Activated T-cell treated with anti-CD3 and anti-CD28 coated beads, Interleukin-2, amount 50 U/mL, for 1 hour (primary cell): Measurements from ENCODE around the gene SULT1C3.
"Not testable (repeated sequence)": the region's sequence is repeated elsewhere in the genome, so short reads cannot be mapped to it uniquely, and the experiment has no call there.

Source experiments
- DNase-seq: peaks from one replicate; pipeline ENCODE4 v3.0.0-alpha.2; 2020

The SULT1C3 gene

DNA sequence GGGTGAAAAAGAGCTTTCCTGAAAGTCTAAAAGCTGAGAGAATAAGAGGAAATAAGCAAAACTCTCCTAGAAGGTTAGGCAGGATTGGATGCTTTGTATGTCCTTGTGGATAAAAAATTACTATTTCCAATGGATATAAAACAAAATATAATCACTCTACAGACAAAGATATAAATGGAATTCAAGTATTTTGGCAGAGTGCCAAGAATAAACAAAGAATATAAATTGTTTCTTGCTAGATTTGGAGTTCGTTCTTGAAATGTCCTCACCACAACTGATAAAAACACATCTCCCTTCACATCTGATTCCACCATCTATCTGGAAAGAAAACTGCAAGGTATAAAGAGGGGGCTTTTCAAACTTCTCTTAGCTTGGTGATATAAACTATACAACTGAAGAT lies 13.3 kb downstream of the SULT1C3 start:
- DNase-seq: no peak

DNA sequence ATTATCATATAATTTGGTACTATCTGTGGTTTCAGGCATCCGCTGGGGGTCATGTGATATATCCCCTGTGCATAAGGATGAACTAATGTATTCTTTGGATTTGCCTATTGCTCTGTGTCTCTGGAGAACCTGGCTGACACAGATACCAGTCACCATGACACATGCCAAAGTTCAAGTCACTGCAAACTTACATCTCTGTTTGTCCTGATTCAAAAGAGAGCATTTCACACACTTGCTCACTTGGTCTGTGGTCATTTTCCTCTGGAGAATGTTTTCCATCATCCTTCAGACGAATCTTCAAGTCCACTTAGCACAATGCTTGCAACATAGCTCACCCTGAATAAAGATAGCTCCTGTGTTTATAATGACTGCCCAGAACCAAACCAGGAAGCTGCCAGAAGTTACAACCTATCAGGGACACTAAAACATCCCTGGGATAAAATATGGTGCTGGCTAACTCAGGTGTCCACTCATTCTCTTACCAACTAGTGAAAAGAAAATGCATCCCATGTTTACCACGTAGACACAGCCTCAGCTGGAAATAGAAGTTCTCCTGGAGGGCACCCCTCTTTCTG lies 18.1 kb downstream of the SULT1C3 start:
- DNase-seq: no peak

DNA sequence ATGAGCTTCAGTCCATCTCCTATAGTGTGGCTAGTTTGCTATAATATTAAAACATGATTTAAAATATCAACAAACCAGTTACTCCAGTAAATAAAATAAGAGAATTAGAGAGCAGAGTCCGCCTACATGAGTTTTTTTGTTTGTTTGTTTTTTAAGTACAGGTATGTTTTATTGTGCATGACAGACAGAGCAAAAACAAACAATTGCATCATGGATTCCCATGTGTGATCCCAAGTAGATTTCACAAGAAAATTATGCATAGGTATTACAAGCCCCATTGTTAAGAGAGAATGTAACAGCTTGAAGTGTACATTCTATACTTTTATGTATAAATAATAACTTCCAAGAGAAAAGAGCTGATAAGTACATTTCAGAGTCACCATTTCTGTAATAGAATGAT lies 21.0 kb downstream of the SULT1C3 start:
- DNase-seq: no peak

DNA sequence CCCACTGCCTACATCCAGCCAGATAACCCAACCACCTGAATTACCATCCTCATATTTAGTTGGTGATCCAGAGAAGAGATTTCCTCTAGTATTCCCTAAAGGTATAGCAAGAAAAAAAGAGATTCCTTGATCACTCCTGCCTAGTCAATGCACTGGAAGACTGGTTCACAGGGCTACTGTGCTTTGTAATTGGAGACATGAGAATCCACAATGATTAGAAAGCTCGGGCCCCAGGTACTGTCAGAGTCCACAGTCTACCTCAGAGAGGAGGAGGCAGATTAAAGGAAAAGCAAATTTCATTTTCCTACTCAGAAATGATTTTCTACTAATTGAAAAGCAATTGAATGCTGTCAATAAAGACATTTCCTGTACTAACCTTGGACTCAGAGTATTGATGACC lies 22.3 kb downstream of the SULT1C3 start:
- DNase-seq: no peak

DNA sequence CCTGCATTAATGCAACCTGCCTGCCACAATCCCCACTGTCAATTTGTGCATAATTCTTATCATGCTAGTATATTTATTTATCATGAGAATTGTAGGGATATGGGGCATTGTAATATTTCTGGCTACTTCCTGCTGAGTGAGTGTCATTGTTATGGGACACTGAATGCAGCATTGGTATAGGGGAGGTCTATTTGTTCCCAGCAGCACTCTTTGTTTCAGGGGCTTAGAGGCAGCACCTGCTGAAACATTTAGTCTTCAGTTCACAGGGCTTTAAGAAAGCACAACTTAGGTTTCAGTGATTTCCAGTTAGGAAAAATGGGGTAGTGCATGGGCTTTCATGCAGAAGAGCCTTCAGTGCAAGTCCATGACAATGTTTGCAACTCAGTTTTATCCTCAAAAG lies 23.6 kb downstream of the SULT1C3 start:
- no peak for DNase-seq

DNA sequence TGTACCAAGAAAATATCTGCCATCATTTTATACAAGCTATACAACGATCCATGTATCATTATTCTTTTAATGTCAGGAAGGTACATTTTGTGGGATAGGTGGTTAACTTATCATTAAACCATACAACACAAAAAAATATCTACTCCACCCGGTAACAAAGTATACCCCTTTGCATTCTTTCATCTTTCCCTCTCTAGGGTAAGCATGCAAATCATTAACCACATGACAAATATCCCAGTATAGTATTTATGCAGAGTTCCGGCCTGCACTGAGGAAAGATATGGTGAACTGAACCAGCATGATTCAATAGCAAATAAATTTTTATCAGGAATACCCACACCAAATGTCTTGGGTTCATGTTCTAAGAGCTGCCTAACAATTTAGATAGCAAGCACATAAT lies 26.4 kb downstream of the SULT1C3 start:
- no peak for DNase-seq

DNA sequence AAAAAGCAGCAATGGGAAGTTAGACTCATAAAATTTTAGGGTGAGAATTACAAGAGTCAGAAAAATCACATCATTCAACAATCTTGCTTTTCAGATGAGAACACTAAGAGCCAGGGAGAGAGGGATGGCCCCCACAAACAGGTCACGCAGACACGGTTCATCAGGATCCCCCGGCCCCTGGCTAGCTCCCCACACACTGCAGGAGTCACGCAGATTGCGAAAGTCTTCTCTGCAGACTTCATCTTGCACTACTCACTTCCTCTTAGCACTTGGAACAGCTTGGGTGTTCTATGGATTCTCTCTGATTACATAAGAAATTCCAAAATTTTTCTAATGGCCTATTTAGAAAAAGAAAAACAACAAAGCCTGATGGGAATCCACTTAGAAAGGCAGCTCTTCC lies 27.3 kb downstream of the SULT1C3 start:
- DNase-seq: no peak

DNA sequence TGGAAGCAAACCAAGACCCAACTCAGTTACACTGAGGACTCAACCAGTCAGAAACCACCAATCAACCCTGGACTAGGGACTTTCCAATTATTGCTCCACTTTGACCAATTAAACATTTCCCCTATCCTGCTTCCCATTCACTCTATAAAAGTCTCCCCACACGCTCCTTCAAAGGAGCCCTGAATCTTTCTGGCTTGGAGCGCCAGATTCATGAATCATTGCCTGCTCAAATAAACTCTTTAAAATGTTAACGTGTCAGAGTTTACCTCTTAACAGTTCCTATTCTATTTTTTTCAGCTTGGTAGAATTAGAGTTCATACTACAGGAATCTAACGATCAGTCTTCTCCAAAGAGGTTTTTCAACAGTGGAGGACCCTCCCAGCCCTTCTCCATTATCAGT lies 28.2 kb downstream of the SULT1C3 start:
- DNase-seq: no peak

DNA sequence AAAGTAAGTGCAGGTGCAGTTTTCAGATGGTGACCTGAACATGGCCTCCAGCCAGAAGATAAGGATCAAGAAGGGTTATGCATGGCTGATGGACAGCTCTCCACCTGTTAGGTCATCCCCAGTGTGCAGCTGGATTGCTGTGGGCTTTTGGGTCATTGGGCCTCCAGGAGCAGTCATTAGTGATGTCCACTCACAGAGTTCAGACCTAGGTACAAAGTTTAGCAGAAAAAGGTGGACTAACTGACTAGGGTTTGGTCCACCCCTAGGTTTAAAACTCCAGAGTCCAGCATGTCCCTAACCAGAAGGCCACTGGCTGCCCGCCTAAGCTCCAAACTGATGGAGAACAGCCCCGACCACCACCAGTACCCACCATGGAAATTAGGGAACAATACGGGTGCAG lies 30.6 kb downstream of the SULT1C3 start:
- DNase-seq: no peak

DNA sequence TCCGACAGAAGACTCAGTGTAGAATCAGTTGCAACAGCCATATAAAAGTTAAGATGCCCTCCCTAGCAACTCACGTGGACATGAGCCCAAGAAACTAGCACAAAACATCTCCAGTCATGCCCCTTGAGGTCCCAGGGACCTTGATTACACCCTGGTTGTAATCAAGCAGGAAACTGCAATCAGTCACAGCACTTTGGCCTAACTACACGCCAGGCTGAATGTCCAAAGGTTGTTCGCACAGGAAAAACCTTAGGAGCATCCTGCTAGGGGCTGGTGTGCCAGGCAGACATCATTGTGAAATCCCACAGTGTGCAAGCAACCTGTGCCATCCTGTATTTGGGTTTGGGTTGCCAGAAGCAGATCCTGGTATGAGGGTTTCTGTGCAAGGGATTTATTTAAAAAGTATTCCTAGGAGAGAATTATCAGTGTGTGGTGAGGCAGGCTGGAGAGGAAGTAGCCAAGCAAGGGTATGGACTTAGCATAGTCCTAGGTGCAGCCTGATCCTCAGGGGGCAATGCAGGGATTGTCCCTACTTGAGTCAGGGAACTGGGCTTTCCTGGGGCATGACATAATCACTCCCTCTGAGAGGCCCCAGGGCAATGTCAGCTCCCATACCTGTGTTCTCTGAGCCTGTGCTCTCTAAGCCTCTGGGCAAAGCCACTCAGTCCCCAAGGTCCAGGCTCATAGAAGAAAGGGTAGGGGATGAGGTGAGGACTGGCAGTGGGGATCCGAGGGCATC lies 31.2 kb downstream of the SULT1C3 start:
- no peak for DNase-seq

DNA sequence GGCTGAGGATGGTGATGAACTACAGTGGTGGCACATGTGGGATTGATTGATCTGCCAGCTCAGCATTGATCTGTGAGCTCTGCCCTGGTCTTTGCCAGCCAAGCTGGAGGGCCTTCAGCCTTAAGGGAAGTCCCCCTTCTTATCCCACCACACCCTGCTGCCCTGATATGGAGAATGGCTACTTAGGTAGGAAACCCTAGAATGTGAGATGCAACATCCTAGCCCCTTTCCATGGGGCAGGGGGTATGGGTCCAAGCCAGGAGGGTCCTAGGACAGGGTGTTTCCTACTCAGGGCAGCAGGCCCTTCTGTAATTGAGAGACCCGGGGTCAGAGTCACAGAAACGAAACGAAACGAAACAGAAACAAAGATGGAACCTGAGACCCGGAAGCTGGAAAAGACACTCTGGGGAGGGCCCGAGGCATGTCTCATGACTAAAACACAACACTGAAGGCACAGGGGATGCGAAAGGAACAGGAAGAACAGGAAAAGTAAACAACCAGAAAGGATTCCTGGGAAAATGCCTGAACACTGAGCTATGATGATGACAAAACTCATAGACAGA lies 32.0 kb downstream of the SULT1C3 start:
- no peak for DNase-seq

DNA sequence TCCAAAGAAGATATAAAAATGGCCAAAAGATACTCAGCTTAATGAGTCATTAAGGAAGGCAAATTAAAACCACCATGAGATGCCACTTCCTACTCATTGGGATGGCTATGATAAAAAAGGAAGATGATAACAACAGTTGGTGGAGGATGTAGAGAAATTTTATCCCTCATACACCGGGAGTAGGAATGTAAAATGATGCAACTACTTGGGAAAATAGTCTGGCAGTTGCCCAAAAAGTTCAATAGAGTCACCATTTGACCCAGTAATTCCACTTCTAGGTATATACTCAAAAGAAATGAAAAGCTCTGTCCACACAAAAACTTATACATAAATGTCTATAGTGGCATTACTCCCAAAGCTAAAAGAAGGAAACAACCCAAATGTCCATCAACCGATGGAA lies 38.9 kb downstream of the SULT1C3 start:
- DNase-seq: no peak

DNA sequence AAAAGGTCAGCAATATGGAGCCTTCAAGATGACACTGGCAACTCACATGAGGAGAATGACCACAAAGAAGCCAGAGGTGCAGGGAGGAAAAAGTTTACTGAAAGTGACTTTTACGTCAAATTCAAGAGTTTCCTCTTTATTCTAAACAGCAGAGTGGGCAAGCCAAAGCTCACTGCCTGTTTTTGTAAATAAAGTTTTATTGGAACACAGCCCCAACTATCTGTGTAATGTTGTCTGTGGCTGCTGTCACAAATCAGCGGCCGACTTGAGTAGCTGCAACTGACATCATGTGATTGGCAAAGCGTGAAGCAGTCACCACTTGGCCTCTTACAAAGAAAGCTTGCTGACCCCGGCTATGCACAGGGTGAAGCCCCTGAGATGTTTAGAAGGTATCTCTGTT lies 39.7 kb downstream of the SULT1C3 start:
- DNase-seq: no peak

DNA sequence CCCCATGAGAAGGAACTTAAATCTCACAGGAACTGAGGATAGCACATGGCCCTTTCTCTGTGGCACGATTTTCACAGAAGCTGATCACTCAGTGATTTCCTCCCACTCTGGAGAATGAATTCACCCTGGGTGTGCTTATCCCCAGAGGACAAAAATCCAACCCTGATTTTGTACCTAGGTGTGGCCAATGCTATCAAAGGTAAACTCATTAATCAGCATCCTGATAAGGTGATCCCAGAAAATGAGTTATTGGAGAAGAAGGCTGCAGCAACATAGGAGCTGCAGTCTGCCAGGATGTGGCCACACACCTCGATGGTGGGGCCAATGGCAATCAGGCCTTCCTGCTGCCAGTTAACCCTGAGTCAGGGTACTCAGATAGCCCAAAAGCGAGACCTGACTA lies 40.7 kb downstream of the SULT1C3 start:
- DNase-seq: no peak

DNA sequence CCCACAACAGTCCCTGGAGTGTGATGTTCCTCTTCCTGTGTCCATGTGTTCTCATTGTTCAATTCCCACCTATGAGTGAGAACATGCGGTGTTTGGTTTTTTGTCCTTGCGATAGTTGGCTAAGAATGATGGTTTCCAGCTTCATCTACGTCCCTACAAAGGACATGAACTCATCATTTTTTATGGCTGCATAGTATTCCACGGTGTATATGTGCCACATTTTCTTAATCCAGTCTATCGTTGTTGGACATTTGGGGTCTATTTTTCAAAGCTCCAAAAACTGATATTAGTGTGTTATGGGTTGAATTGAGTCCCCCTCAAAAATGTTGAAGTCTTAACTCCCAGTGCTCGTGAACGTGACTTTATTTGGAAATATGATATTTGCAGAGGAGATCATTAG lies 44.8 kb downstream of the SULT1C3 start:
- not testable (repeated sequence) for DNase-seq

DNA sequence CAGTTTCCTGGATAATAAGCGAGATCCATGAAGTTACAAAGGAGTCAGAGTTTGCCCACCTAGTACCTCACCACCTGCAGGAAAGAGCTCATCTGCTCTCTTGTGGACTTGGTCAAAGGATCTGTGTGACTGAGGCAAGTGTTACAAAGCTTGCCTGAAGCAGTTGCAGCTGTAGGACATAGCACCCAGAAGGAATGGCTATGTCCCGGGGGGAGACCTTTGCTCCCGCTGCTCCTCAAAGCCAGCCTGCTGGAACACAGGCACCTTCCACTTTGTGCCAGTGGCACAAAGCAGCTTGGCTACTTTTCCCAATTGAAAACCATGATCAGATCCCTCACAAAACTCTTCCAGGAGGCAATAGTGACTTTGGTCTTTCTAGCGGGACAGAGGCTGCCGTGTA lies 45.8 kb downstream of the SULT1C3 start:
- no peak for DNase-seq

DNA sequence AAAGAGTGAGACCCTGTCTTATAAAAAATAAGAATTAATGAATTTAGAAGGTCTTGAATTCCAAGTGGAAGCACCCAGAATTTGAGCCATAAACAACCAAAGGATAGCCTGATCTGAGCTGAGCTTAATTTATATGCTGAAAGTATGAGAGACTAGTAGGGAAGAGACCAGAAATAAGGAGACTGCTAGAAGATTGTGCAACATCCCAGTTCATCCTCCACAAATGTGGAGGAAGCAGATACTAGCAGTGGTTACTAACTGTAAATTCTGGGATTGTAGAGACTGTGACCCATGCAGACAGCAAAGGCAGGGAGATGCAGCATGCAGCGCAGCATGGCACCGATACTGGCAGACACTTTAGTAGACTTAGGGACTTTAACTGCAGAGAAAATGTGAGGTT lies 47.4 kb downstream of the SULT1C3 start:
- no peak for DNase-seq

DNA sequence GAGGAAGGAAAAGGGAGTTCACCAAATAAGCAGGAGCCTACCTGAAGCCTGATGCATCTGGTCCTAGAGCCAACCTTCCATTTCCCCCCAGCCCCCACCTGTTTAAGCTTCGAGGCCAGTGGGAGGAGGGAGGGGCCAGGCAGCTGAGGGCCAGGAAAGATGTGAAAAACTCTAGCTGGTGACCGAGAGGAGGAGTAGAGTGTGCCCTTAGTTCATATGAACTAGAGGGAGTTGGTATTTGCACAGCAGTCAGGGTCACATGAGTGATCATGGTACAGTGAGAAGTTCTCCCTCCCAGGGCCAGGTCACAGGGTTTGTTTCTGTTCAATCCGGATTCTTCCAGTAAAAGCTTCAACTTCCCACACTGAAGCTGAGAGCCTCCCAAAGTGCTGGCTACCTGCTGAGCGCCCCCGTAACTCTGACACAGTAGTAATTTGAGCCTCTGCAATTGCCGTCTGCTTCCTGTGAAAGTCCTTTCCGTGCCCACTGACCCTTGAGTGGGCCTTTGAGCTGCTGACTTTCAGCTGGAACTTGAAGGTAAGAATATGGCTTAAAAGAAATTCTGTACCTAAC lies 48.9 kb downstream of the SULT1C3 start, which contains the start of gene SULT1C2:
Gene SULT1C2, plus strand, starts transcription at position 362 of the 573 bp plus-strand sequence. CDS start 4,773 bp downstream, outside the sequence.
- DNase-seq: no peak

DNA sequence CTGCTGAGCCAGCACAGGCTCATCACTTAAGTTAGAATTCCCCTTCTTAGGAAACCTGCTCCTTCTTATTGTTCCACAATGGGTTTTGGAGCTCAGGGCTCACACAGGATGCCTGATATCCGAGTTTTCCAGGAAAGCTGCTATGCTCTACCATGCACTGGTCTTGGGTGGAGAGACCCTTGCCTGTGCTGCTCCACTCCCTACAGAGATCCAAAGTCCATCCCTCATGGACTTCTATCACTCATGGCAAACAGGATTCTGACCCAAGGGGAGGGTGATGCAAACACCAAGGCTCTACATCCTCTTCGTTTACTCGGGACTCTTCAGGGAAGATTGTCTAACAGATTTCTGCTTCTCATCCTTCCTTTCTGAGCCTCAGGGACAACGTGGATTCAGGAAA lies 54.1 kb downstream of the SULT1C3 start:
- DNase-seq: no peak

DNA sequence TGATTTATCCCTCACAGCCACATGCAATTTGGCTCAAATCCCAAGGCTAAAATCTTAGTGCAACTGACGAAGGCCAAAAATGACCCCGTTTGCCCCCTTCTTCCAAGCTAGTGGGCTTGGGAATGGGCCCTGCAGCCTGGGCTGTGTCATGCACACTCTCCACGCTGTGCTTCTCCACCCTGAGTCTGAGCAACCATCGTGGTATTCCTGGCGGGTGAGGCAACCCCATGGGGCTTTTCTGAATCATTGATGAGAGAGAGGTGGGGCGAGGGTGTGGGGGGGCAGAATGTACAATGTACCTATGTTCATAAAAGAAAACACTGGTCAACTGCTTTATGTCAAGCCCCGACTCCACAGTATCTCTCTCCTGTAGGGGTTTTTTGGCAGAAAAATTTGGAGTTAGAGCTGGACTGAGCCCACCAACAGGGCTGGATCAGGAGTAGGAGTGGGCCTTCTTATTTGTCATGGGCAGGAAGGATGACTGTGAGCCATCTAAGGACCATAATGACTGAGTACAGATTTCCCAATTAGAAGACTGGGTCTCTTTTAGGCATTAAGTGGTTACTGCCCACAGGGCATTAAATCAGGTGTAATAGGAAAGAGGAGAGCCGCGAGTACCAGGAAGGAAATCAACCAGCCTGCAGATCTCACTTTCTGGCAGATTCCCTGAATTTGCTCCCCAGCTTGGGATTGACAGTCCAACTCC lies 57.8 kb downstream of the SULT1C3 start:
- no peak for DNase-seq

DNA sequence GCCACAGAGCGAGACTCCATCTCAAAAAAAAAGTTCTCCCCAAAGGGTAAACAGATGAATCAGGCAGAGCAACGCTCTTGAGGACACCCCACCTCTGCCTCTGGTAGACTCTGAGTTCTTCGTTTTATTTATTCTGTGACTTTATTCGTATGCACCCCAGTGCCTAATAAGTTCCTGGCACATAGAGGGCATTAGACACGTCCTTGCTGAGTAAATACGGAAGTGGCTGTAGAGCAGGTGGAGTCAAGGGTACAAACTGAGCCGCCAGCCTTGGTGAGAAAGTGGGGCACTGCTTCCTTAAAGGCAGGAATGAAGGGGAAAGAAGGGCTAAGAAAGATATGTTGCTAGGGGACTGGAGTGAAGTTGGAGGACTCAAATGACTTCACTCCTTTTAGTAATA lies 61.8 kb downstream of the SULT1C3 start:
- no peak for DNase-seq

DNA sequence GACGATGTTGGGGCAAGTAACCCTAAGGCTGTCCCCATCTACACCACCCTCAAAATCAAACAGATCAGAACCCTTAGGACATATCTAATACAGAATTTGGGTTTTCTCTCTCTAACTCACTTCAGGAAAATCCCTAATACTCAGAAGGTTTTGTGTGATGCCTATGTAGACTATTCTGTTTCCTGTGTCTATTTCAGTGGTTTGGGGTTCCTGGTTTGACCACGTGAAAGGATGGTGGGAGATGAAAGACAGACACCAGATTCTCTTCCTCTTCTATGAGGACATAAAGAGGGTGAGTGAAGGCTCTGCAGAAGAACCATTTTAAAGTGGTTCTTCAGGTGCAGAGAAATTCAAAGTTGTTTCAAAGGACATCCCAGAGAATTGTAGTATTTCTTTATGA lies 65.2 kb downstream of the SULT1C3 start:
- no peak for DNase-seq

DNA sequence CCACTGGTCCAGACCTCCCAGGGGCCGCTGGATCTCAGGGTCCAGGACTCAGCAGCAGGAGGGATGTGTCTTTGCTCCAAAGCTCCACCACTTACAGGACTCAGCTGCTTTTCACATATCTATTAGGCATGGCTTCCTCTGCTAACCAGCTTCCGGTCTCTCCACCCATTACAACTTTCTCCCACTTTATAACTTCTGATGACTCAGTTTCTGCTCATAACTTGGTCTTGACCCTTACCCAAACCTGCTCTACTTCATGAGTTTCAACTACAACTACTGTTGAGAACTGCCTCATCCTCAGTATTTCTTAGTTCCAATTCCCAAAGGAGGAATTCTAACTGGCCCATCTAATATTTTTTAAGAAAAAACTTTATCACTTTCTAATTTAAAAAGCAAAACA lies 66.1 kb downstream of the SULT1C3 start:
- no peak for DNase-seq

DNA sequence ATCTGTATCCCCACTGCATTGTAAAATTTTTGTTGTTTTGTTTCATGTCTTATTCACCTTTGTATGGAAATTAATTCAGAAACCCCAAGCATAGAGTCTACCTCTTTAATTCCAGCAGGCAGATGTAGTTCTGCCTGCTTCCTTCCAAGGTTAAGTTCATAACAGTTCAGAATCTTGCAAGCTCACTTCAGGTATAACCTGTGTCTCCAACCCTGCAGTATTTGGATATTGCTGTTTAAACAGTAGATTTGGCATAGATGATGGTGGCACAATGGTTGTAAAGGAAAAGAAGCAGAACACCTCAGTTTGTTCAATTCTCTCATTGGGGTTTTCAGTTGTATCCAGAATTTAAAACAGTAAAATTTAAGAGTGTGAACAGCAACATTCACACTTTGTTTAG lies 70.1 kb downstream of the SULT1C3 start:
- no peak for DNase-seq
